Glutamatergic neuron (in vitro differentiated cells): ENCODE data around the gene MYH6. TPM values are rescaled to one million over a fixed set of nuclear protein-coding genes. Genes with fewer than 3 reads are reported as not detected.
"Not testable (repeated sequence)": the region's sequence is repeated elsewhere in the genome, so short reads cannot be mapped to it uniquely, and the experiment has no call there.

Experiments used
- DNase-seq: peaks from one replicate; pipeline ENCODE4 v3.0.0; 2022
- H3K27ac Mint-ChIP-seq: one replicate; pipeline ENCODE4 v1.8.0; 2020; ENCODE audit warnings: mild to moderate bottlenecking, mixed read lengths, inconsistent platforms; ENCODE audit not compliant: unreplicated experiment
- H3K27me3 Mint-ChIP-seq: one replicate; pipeline ENCODE4 v1.8.0; 2020; ENCODE audit warnings: mild to moderate bottlenecking, moderate library complexity, mixed read lengths, inconsistent platforms; ENCODE audit not compliant: unreplicated experiment
- H3K36me3 Mint-ChIP-seq: one replicate; pipeline ENCODE4 v1.8.0; 2020; ENCODE audit warnings: mild to moderate bottlenecking, mixed read lengths, inconsistent platforms; ENCODE audit not compliant: unreplicated experiment
- H3K4me1 Mint-ChIP-seq: one replicate; pipeline ENCODE4 v1.8.0; 2020; ENCODE audit warnings: mild to moderate bottlenecking, low read depth, mixed read lengths, inconsistent platforms; ENCODE audit not compliant: unreplicated experiment
- H3K4me3 Mint-ChIP-seq: one replicate; pipeline ENCODE4 v1.8.0; 2020; ENCODE audit warnings: mild to moderate bottlenecking, mixed read lengths, inconsistent platforms; ENCODE audit not compliant: unreplicated experiment
- H3K9me3 Mint-ChIP-seq: one replicate; pipeline ENCODE4 v1.8.0; 2020; ENCODE audit warnings: mild to moderate bottlenecking, moderate library complexity, mixed read lengths, inconsistent platforms; ENCODE audit not compliant: unreplicated experiment
- CTCF ChIP-seq: fragments of 200-600 bp; sonication (generic); IDR thresholded peaks from one replicate; pipeline ENCODE4 v1.5.0; 2021; ENCODE audit not compliant: partially characterized antibody, unreplicated experiment
- total RNA-seq: library from RNA; stranded (reverse); fragmentation: NEBNext Ultra II Directional; extraction: Animal tissue kit (Norgen Biotek cat#: 25700); gene quantifications from one replicate; pipeline ENCODE4 v1.2.1, GENCODE V29; 2021; ENCODE audit not compliant: unreplicated experiment

The MYH6 gene
- total RNA-seq, 1 donor from 2014 or later: not detected

GRCh38 chr14:23392613-23393012 is 15.5 kb downstream of the MYH6 start:
- H3K4me3 Mint-ChIP-seq: no peak overlapping the region
- no peak for DNase-seq
- H3K4me1 Mint-ChIP-seq: no peaks in the 10 kb centered on the region
- H3K36me3 Mint-ChIP-seq: no peaks in the 10 kb centered on the region
- no peak for TF ChIP-seq CTCF
- no peak overlapping the region for H3K27ac Mint-ChIP-seq
- H3K9me3 Mint-ChIP-seq: peaks cover 4% of the 10 kb centered on the region
- H3K27me3 Mint-ChIP-seq: peaks cover 10% of the 10 kb centered on the region

- not testable (repeated sequence) for H3K4me3 Mint-ChIP-seq, DNase-seq, H3K36me3 Mint-ChIP-seq, H3K27ac Mint-ChIP-seq, H3K9me3 Mint-ChIP-seq, H3K4me1 Mint-ChIP-seq
- H3K27me3 Mint-ChIP-seq: peaks cover 14% of the 10 kb centered on the region
These were observed 18.2 kb downstream of the MYH6 start for GRCh38 chr14:23389871-23390270.

- Mint-ChIP-seq H3K27me3 (peaks cover 15% of the 10 kb centered on the region), H3K36me3 (peaks cover 9% of the 10 kb centered on the region)
These were observed 18.7 kb downstream of the MYH6 start for GRCh38 chr14:23389396-23389795.

GRCh38 chr14:23388996-23389395 is 19.1 kb downstream of the MYH6 start:
- Mint-ChIP-seq H3K36me3 (peaks cover 9% of the 10 kb centered on the region), H3K27me3 (peaks cover 15% of the 10 kb centered on the region), H3K27ac (no peak overlapping the region), H3K4me3 (no peak overlapping the region), H3K4me1 (no peaks in the 10 kb centered on the region), H3K9me3 (peaks cover 5% of the 10 kb centered on the region)
- no peak for TF ChIP-seq CTCF
- no peak for DNase-seq

More at GRCh38 chr14:23389396-23389795, 18.7 kb downstream of the MYH6 start:
- TF ChIP-seq CTCF: no peak
- Mint-ChIP-seq H3K9me3 (peaks cover 8% of the 10 kb centered on the region), H3K27ac (no peak overlapping the region), H3K4me1 (no peaks in the 10 kb centered on the region), H3K4me3 (no peak overlapping the region)
- DNase-seq: no peak

- no peak for TF ChIP-seq CTCF
- H3K9me3 Mint-ChIP-seq: peaks cover 5% of the 10 kb centered on the region
- H3K27me3 Mint-ChIP-seq: peaks cover 15% of the 10 kb centered on the region
- H3K27ac Mint-ChIP-seq: no peak overlapping the region
- H3K4me3 Mint-ChIP-seq: no peak overlapping the region
- peaks cover 9% of the 10 kb centered on the region for H3K36me3 Mint-ChIP-seq
- H3K4me1 Mint-ChIP-seq: no peaks in the 10 kb centered on the region
- no peak for DNase-seq
These were observed 19.9 kb downstream of the MYH6 start for GRCh38 chr14:23387916-23388882.
